ENCODE results near the gene MYO19.

The MYO19 gene, protein sequence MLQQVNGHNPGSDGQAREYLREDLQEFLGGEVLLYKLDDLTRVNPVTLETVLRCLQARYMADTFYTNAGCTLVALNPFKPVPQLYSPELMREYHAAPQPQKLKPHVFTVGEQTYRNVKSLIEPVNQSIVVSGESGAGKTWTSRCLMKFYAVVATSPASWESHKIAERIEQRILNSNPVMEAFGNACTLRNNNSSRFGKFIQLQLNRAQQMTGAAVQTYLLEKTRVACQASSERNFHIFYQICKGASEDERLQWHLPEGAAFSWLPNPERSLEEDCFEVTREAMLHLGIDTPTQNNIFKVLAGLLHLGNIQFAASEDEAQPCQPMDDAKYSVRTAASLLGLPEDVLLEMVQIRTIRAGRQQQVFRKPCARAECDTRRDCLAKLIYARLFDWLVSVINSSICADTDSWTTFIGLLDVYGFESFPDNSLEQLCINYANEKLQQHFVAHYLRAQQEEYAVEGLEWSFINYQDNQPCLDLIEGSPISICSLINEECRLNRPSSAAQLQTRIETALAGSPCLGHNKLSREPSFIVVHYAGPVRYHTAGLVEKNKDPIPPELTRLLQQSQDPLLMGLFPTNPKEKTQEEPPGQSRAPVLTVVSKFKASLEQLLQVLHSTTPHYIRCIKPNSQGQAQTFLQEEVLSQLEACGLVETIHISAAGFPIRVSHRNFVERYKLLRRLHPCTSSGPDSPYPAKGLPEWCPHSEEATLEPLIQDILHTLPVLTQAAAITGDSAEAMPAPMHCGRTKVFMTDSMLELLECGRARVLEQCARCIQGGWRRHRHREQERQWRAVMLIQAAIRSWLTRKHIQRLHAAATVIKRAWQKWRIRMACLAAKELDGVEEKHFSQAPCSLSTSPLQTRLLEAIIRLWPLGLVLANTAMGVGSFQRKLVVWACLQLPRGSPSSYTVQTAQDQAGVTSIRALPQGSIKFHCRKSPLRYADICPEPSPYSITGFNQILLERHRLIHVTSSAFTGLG

DNA sequence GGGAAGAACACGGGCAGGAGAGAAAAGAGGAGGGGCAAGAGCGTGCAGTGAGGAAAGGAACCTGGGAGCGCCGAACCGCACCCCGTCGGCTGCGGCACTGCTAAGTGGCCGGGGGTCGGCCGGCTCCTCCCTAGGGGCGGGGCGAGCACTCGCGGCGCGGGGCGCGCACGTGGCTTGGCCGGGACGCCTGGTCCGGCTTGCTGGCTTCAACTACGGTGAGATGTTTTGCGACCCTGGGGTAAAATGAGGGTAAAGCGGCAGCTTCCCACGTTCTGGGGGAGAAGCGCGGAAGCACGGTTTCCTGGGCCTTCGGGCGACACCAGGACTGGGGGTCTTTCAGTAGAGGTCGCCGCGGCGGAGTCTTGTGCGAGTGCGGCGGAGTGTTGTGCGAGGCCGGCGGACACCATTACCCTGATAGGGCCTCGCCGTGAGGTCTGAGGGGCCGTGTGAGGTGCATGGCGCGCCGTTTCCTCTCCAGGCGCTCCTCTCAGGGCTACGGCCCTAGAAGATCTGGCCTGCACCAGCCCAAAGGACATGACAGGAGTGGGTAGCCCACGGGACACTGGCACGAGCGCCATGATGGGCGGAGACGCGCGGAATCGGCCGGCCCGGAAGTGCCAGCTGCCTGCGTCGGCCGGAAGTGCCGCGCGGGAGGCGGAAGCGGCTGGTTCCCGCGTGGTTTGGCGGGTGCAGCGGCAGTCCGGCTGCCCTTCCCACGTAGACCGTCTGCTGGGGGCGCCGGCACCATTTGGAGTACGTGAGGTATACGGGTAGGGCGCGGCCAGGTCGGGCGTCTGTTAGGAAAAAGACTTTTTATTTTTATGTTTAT lies at the start of gene MYO19, which contains the start of gene PIGW:
Gene MYO19 (minus strand): TSS at position 29 of the 829 bp plus-strand sequence. CDS start 2,330 bp downstream, outside the sequence.
Gene PIGW (plus strand): TSS at position 148 of the 829 bp plus-strand sequence. CDS start 2,115 bp downstream, outside the sequence.
- peak; percentile 95 for DNase-seq

DNA sequence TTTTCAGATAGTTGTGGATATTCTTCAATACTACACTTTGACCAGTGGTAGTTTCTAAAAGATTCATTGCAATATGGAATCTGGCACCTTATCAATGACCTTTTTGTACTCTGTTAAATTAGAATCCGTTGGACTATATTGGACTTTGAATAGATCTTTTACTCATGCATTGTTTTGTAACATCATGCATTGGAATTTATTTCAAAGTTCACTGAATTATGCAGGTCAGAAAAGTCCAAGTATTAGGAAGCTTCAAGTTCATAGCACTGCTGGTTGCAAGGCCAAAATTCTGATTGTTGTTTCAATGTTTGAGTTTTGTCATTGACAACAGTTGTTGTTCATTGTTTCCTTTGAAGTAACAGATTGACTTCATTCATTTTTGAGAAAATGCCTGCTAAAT lies 49.1 kb upstream of the MYO19 start:
- DNase-seq, result no peak

DNA sequence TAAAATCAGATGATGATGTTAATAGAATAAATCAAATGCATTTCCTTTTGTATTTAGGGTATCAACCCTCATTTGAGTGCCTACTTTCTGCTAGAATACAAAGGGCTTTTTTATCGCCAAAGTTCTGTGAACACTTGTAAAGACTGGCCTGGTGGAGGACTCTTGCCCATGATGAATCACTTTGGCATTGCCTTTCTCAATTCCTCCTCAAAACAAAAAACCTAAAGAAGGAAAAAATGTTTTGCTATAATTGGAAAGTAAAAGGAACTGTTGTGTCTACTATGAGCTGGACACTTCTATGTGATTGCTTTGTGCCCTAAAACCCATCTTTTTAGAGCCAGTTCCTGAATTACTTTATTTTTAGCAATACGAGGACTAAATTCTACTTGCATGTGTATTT lies 44.0 kb upstream of the MYO19 start:
- DNase-seq, result no peak

DNA sequence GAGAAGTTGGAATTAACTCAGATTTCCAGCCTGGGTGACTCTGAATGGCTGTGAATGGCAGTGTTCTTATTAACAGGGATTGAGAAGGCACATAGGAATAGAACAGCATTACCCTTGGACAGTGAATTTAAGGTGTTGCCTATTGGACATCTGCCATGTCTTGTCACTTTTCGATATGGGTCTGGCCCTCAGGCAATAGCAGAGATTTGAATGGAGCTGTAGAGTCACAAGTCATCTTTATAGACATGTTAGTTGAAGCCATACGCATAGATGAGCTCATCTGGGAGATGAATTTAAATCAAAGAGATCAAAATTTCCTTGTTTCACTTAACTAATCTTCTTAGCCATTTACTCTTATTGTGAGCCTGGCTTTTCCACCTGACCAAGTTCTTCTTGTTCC lies 42.1 kb upstream of the MYO19 start:
- DNase-seq, result no peak

DNA sequence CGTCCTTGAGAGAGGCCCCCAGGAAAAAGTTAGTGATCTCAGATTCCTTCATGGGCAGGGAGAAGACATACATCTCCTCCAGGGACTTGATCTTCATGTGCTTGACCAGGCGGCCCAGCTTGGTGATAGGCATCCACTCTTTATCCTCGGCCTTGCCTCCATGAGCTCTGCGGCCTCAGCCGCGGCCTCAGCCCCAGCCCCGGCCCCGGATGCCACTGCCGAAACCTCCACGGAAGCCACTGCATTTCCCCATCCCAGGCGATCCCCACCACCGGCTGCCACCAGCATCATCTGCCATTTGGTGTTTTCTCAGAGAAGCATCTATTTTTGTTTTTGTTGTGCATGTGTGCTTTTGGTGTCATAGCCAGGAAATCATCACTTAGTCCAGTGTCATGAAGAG lies 40.4 kb upstream of the MYO19 start:
- no peak for DNase-seq

DNA sequence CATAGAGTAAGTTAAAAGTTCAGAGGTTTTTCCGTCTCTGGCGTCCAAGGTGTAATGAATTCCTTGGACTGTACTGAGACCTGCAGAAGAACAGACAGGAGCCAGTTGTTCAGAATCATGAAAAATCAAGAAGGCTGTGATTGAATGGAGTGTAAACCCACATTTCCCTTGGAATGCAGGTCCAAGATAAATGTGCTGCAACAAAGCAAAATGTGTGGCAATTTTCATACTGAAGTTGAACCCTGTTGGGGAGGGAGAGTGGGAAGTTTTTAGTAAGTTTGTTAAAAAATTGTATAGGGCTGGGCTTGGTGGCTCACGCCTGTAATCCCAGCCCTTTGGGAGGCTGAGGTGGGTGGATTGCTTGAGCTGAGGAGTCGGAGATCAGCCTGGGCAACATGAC lies 31.4 kb upstream of the MYO19 start:
- DNase-seq, result no peak

DNA sequence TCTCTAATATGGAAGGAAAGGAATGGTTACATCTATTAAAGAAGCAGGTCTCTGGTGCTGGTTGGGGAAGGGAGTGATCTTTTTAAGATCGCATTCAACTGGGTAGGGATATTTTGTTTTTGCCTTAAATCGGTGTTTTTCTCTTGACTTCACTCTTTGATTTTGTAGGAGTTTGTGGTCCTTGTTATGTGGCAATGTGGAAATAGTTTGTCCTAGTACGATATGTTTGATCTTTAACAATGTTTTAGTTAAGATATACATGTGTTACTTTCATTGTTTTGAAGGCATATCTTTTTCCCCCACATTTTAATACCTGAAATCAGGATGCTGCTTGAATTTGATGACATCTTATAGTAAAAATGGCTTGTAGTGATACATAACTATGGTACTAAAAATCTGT lies 18.8 kb upstream of the MYO19 start:
- no peak for DNase-seq

DNA sequence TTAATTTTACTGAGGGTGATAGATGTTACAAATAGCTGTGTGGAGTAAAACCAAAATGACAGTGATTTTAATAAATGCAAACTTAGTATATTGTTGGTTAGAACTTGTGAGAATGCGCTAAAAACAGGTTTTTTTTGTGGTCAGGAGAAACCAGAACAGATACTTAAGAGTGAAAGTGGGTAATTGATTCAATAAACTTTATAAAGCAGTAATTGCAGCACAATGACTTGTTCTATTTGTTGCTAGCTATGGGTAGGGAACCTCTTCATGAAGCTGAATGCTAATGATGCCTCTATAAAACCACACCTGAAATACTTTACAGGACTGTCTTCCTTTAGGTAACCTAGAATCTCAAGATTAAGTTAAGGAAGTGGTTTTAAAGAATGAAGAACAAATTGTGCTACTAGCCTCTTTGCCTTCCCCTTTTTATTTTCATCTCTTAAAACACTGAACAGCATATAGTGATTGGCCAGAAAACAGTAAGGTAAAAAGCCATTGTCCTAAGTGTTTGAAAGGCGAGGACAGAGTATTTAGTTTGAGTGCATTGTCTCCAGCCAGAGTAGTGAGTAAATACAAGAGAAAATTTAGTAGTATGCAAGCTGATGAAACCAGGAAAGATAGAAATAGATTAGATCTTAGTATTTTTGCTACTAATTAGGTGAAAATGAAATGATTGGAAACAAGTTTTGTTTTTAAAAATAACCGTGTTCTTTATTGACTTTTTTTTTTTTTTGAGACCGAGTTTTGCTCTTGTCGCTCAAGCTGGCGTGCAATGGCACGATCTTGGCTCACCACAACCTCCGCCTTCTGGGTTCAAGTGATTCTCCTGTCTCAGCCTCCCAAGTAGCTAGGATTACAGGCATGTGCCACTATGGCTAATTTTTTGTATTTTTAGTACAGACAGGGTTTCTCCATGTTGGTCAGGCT lies 16.1 kb upstream of the MYO19 start:
- no peak for DNase-seq

DNA sequence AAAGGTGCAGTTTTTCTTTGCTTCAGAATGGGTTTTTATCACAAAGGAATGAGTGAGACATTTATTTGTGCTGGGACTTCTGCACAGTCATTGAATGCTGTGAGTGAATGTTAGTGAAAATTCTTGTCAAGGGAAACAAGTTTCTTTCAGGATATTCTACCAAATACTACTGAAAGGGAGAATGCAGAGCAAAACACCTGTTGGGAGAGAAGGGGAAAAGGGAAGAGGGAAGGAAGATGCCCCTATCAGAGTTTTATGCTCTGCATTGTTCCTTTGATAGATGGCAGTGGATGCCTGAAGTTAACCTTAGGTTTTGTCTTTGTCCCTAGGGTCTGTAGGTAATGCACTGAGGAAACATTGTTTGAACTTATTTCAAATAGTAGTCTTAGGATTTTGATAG lies 13.1 kb upstream of the MYO19 start:
- no peak for DNase-seq

DNA sequence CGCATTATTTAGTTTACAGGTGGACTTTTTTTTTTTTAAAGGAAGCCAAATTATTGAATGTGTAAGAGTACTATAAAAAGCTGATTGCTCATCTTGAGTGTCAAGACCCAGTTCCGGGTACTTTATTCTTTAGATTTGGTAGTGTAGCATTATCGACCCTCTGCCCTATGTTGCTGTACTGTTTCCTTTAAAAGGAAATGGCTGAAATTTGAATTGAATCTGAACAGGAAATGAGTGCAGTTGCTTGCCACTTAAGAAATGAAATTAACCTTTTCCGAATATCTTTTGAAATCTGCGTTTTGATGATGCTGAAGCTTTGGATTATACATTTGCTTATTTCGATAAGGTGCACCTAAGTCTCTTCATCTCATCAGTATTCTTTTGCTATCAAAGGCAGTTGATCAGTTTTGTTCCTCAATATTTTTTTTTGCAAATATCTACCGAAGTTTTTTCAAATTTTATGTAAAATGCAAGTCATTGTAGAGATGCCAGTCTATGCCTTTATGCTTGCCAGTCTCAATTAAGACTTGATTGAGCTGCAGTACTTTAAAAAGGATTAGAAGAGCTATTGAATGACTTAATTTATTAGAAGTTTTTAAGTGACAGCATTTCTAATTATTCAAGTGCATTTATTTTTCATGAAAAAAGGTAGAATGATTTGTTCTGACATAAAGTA lies 11.9 kb upstream of the MYO19 start:
- no peak for DNase-seq

DNA sequence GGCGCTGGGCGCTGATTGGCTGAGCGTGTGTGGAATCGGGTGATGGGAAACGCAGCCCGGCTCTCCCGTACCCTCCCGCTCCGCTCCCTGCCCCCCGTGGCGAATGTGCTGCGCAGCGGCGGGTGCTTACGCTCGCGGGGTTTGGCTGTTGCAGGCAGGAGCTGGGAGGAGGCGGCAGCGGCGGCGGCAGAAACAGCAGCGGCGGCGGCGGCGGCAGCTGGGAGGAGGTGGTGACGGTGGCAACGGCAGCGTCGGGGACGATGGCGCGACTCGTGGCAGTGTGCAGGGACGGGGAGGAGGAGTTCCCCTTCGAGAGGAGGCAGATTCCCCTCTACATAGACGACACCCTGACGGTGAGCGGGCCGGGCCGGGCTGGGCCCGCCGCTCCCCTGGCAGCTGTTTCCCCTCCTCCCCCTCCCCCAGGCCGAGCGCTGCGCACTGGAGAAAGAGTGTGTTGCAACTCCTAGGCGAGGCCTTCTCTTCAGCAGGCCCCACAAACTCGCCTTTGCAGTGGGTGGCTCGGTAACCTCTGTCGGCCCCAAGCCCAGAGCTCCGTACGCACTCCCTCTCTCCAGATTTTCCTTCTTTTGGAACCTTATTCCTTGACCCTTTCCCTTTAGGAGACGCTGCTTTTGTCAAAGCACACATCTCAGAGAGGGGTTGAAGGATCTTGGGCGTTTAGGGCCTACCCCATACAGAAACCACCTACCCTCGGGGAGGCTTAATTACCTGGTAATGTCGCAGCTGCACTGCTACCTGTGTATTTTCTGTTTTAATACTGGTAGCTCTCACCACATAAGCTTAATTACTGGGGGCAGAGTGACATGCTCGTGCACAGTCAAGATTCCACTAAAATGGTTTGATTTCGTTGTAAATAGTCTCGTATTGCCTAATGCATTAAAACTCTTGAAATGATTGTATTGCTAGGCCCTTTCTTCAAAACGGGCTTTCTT lies 11.1 kb upstream of the MYO19 start:
- peak; percentile 98 for DNase-seq

DNA sequence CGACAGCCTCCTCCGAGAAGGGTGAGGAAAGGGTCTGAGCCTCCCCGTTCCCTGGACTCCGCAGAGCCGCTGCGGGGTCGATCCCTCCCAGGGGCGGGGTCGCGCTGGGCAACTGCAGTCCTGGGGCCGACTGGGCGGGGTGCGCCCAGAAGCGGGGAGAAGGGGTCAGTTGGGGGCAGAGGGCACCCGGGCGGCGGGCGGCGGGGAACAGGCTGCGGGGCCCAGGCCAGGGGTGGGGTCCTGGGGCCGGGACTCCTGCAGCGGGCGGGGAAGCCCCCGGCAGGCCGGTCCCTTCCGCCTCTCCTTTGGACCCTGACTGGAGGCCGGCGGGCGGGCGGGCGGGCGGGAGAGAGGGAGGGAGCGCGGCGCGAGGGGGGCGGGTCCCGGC lies 10.4 kb upstream of the MYO19 start:
- DNase-seq, result peak; percentile 94

DNA sequence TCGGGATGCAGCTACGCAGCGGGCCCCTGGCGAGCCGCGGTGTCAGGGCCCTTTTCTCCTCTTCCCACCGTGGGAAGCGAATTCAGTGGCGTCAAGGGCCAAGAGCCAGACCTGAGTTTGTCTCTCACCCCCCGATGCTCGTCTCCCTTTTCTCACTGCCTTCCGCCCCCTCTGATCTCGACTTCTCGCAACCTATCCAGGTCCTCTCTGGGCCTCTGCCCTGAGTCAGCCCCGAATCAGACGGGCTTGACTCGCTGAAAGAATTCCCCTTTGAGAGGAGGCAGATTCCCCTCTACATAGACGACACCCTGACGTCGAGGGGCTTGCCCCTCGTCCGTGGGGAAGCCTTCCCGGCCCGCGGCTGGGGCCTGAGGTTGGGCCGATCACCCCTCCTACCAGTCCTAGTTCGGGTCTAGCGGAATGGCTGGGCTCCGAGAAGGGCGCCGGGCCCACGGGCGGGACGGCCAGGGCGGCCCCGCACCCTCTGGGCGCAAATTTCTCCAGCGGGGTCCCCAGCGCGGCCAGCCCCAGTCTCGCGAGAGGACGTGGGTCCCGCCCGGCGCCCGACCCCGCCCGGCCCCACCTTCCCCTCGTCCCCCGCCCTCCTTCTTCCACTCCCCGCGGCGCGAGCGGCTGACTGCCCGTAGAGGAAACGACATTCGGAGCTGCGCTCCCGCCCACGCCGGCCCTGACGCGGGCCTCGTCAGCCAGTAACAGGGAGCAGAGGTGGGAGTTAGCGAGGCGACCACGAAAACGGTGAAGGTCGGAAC lies 9.8 kb upstream of the MYO19 start, which contains the start of gene GGNBP2:
Gene GGNBP2 (plus strand): TSS at position 613 of the 770 bp plus-strand sequence. CDS start 806 bp downstream, outside the sequence.
- no peak for DNase-seq

DNA sequence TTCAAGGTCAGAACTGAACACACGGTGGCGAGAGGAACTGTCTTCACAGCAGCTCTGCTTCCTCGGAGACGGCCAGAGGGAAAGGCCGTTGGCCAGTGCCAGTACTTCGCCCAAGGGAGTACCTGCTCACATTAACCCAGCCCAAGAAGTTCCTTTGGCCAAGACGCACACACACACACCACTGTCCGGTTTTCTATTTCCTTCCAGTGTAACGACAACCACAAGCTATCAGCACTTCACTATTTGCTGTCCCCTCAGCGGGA lies 9.3 kb upstream of the MYO19 start:
- DNase-seq, result no peak

DNA sequence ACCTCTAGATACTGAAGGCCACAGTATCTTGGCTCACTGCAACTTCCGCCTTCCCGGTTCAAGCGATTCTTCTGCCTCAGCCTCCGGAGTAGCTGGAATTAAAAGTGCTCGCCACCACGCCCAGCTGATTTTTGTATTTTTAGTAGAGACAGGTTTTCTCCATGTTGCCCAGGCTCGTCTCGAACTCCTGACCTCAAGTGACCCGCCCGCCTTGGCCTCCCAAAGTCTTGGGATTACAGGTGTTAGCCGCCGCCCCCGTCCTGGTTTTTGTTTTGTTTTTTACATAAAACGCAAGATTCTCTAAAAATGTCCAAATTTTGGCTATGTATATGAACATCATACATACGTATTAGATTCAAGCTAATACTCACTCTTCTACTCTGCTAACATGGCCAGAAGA lies 8.1 kb upstream of the MYO19 start:
- peak; percentile 17 for DNase-seq

DNA sequence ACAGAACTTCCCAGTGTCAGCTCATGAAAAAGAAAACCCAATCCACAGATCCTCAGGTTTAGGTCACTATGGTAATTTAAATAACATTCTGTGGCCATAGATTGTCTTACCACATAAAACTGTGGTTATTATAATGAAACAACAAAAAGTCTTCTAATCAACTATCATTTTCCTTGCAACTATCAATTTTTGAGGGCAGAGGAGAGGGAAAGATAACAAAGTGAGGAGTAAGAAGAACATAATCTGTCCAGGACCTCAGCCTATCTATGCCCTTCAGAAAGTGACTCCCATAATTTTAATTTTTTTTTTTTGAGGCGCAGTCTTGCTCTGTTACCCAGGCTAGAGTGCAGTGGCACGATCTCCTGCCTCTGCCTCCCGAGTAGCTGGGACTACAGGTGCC lies 6.0 kb upstream of the MYO19 start:
- DNase-seq, result no peak

DNA sequence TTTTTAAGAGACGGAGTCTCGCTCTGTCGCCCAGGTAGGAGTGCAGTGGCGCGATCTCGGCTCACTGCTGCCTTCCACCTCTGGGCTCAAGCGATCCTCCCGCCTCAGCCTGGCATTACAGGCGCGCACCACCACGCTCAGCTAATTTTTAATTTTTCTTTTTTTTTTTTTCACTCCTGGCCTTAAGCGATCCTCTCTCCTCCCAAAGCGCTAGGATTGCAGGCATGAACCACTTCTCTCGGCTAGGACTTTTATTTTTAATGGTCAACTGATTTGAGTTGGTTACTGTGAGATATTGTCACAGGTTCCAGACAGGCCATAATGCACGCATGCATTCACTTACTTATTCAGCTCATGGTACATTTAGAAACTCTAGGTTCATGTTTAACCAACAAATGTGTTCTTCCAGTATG lies 1.0 kb upstream of the MYO19 start:
- no peak for DNase-seq

DNA sequence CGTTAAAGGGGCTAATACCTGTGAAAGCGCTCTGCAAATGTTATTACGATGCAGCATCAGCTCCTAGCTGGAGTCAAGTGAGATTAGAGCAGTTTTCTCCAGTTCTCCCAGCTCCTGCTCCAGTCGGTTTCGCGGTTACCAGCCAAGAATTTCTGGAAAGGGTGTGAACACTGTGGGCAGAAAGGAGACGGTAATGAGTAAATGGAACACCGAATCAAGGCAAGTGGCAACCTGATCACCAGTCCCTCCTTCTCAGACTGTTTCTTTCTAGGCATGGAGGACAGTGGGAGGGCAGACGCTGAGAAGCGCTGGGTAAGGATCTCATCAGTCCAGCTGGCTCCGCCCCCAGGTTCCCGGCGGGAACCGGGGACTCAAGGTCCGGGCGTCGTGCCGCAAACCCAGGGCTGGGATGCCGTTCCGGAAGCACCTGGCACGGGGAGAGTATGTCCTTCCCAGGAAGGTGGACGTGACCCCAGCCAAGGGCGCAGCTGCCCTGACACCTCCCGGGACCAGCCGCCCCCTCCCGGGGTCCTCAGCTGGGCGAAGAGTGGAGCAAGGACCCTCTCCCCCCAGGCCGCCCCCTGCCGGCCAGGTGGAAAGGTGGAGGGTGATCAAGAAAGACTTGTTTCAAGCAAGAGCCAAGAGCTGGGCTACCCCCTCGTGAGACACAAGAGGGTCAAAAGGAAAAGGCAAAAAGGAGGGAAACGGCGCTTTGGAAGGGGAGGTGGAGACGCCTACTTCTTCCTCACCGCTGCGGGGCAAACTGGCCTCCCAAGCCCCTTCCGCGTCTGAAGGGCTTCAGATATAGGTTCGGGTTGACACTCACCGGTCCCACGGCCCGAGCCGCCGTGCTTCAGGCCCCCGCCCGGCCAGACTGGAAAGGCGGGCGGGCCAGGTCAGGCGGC lies 481 bp downstream of the MYO19 start:
- no peak for DNase-seq
